ENCODE results near the gene SCGB1A1.

Gene SCGB1A1

GRCh38 chr11:62399878-62400266, 19.0 kb upstream of the SCGB1A1 start:
- Histone ChIP-seq H3K4me3 (ENCODE audit: low read depth in 1 of 2, low read length in 1 of 2) (no peak overlapping the region), H3K9me3 (no peaks in the 10 kb centered on the region), H3K4me1 (ENCODE audit: control insufficient read depth in 1 of 2, insufficient read depth in 1 of 2, low read depth in 1 of 2, low read length in 1 of 2) (peaks cover 5 to 14% of the 10 kb centered on the region in 2 experiments), H3K27me3 (no peaks in the 10 kb centered on the region), H3K27ac (no peak overlapping the region), H3K36me3 (no peaks in the 10 kb centered on the region)
- TF ChIP-seq CTCF (IDR thresholded peaks at IDR 0.05): no peak

- no peaks in the 10 kb centered on the region for H3K27me3 ChIP-seq
- no peak overlapping the region for H3K27ac ChIP-seq
- peaks cover 5 to 14% of the 10 kb centered on the region in 2 experiments for H3K4me1 ChIP-seq (ENCODE audit: control insufficient read depth in 1 of 2, insufficient read depth in 1 of 2, low read depth in 1 of 2, low read length in 1 of 2)
- H3K9me3 ChIP-seq: no peaks in the 10 kb centered on the region
- H3K36me3 ChIP-seq: no peaks in the 10 kb centered on the region
- no peak for TF ChIP-seq CTCF (IDR thresholded peaks at IDR 0.05)
- H3K4me3 ChIP-seq (ENCODE audit: low read depth in 1 of 2, low read length in 1 of 2): no peak overlapping the region
These were observed 18.6 kb upstream of the SCGB1A1 start for GRCh38 chr11:62400281-62400680.

- H3K27me3 ChIP-seq: no peaks in the 10 kb centered on the region
- H3K9me3 ChIP-seq: no peaks in the 10 kb centered on the region
- no peaks in the 10 kb centered on the region for H3K36me3 ChIP-seq
- no peak overlapping the region for H3K4me3 ChIP-seq (ENCODE audit: low read depth in 1 of 2, low read length in 1 of 2)
- no peak for TF ChIP-seq CTCF (IDR thresholded peaks at IDR 0.05)
- no peak overlapping the region for H3K27ac ChIP-seq
- H3K4me1 ChIP-seq (ENCODE audit: control insufficient read depth in 1 of 2, insufficient read depth in 1 of 2, low read depth in 1 of 2, low read length in 1 of 2): peaks cover 5 to 14% of the 10 kb centered on the region in 2 experiments
These were observed 18.1 kb upstream of the SCGB1A1 start for GRCh38 chr11:62400760-62401159.

DNA sequence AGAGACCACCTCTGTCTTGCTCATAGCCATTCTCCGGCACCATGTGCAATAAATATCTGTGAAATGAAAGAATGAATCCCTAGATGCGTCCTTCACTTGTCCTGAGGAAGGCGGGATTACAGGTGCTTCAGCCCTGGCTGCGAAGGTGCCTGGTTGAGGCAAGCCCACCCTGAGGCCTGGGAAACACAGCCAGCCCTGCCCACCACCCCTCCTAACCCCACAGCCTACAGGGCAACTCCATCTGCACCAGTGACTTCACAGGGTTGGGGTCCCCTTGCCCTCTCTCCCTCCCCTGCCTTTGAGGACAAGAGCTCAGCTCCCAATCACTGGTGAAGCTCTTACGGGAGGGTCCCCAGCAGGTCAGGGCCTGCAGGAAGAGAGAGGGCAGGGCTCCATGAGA, 17.5 kb upstream of the SCGB1A1 start:
- TF ChIP-seq CTCF (IDR thresholded peaks at IDR 0.05): no peak
- Histone ChIP-seq H3K36me3 (no peaks in the 10 kb centered on the region), H3K9me3 (no peaks in the 10 kb centered on the region), H3K4me1 (ENCODE audit: control insufficient read depth in 1 of 2, insufficient read depth in 1 of 2, low read depth in 1 of 2, low read length in 1 of 2) (peaks cover 5 to 14% of the 10 kb centered on the region in 2 experiments), H3K27ac (no peak overlapping the region), H3K27me3 (no peaks in the 10 kb centered on the region), H3K4me3 (ENCODE audit: low read depth in 1 of 2, low read length in 1 of 2) (no peak overlapping the region)

DNA sequence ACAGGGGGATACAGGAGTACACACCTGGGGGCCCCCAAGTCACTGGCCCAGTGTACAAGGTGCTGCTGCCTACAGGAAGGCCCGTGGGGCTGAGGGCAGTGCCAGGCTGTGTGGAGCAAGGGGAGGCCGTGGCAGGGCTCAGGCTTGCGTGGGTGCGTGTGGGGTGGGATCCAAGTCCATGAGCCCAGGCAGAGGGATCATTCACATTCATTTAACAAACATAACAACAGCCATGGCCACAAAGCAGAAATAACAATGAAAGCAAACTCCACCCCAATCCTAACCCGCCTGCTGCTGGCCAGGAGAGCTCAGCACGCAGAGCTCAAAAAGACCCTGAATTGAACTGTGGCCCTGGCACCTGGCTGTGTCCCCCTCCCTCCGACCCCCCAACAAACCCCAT, 17.0 kb upstream of the SCGB1A1 start:
- H3K27ac ChIP-seq: no peak overlapping the region
- H3K4me1 ChIP-seq (ENCODE audit: control insufficient read depth in 1 of 2, insufficient read depth in 1 of 2, low read depth in 1 of 2, low read length in 1 of 2): peaks cover 5 to 14% of the 10 kb centered on the region in 2 experiments
- H3K9me3 ChIP-seq: no peaks in the 10 kb centered on the region
- no peak overlapping the region for H3K4me3 ChIP-seq (ENCODE audit: low read depth in 1 of 2, low read length in 1 of 2)
- H3K36me3 ChIP-seq: no peaks in the 10 kb centered on the region
- no peaks in the 10 kb centered on the region for H3K27me3 ChIP-seq
- no peak for TF ChIP-seq CTCF (IDR thresholded peaks at IDR 0.05)

Data from neutrophil (primary cell).